ENCODE results near the gene GNAQ.

The GNAQ gene

DNA sequence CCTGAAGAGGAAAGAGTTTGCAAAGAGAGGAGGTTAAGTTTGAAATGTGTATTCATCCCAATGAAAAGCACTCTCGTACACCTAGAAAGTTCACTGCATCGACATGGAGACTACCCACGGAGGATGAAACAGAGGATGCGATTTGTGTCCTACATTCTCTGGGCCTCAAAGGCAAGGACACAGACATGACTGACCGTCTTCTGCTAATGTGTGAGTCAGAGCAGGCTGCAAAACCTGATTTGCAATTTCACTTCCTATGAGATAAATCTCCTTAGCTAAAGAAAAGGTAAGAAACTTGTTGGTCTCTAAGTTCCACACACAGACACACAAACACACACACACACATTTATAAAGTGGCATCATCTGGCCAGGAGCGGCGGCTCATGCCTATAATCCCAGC, 98.6 kb downstream of the GNAQ start:
- no peak overlapping the region for H3K27ac ChIP-seq
- TF ChIP-seq CTCF (conservative IDR thresholded peaks at IDR 0.05): no peak
- TF ChIP-seq ZFX (IDR thresholded peaks at IDR 0.05): no peak

DNA sequence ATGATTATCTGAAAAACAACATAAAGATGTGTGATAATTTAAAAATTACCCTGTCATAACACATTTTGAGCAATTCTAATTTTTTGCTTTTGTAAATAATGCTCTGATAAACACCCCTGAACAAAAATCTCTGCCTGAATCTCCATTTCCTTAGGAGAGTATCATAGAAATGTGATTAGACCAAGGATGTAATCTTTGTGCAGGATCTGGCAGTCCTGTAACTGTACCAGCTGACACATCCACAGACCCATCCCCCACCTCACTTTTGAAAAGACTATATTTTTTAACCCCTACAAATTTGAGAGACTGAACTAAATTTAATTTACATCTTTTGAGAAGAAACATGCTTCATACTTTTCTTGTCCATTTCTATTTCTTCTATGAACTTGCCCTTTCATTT, 101.7 kb downstream of the GNAQ start:
- TF ChIP-seq ZFX (IDR thresholded peaks at IDR 0.05): no peak
- no peak for TF ChIP-seq CTCF (conservative IDR thresholded peaks at IDR 0.05)
- no peak overlapping the region for H3K27ac ChIP-seq

GRCh38 chr9:77927265-77927664, 104.3 kb downstream of the GNAQ start:
- TF ChIP-seq CTCF (conservative IDR thresholded peaks at IDR 0.05) (no peak), ZFX (IDR thresholded peaks at IDR 0.05) (no peak)
- no peak overlapping the region for H3K27ac ChIP-seq

DNA sequence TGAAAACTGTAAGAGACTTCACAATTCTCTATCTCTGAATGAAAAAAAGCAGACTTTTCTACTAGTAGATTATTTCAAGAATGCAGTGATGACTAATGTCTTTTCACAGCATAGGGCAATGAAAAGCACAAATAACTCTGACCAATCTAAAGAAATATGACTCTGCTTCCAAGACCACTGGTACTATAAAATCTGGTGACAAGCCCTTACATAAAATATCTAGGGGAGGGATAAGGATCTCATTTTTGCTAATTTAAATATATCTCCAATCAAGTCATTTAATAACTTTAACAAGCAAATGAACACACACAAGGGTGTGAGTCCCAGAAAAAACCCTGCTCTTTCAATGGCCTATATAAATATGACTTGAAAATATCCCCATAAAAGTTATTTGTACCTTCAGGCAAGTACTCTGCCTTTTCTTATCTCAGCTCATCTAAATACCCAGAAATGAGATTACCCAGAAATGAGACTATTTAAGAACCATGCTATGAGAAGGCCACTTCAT, 105.2 kb downstream of the GNAQ start:
- TF ChIP-seq ZFX (IDR thresholded peaks at IDR 0.05) (no peak), CTCF (conservative IDR thresholded peaks at IDR 0.05) (no peak)
- no peak overlapping the region for H3K27ac ChIP-seq

DNA sequence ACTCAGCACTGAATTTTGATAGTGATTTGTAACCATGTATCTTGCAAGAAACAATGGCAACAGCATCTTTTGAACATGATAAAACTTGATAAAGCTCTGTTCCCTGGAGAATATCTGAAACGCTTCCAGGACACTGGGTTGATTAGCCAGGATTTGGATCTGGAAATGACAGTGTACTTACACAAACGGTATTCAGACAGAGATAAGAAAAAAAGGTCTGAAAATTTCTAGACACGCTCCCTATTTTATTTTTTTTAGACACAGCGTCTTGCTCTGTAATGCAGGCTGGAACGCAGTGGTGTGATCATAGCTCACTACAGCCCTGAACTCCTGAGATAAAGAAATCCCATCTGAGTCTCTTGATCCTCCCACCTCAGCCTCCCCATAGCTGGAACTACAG, 109.0 kb downstream of the GNAQ start:
- no peak for TF ChIP-seq ZFX (IDR thresholded peaks at IDR 0.05)
- TF ChIP-seq CTCF (conservative IDR thresholded peaks at IDR 0.05): no peak
- H3K27ac ChIP-seq: no peak overlapping the region

DNA sequence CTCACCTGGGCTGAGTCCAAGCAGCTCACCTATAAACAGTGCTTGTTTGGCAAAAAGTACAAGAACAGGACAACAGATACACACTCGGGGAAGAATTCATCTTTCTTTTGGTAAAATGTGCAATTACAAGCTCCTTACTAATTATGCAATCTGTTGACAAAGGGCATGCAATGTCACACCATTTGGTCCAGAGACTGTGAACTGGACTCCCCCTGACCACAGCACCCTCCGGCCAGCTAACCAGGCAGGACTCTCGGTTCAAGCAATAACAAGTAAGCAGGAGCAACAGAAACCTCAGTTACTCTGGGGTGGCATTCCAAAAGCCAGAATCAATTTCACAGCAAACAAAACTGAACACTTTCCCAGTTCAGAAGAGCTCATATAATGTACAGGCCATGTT, 113.8 kb downstream of the GNAQ start:
- TF ChIP-seq CTCF (conservative IDR thresholded peaks at IDR 0.05) (no peak), ZFX (IDR thresholded peaks at IDR 0.05) (no peak)
- no peak overlapping the region for H3K27ac ChIP-seq

DNA sequence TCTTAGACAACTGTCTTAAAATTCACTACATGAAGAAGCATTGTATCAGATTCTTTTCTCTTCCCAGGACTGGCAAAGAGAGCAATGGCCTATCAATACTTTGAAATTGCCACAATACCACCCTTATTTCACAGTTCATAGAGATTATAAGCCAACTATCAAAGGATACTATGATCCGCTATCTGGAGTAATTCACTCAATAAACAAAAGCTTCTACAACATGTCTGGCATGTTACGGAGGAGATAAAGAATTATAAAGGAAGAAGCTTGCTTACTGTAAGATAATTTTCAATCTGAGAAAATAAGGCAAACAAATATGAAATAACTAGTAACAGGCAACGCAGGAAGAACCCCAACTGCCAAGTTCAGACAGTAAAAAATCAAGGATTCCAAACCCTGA, 114.8 kb downstream of the GNAQ start:
- TF ChIP-seq ZFX (IDR thresholded peaks at IDR 0.05) (no peak), CTCF (conservative IDR thresholded peaks at IDR 0.05) (no peak)
- H3K27ac ChIP-seq: no peak overlapping the region
